Measurements from ENCODE around the gene GBX1. TPM values are rescaled to one million over a fixed set of nuclear protein-coding genes. Genes with fewer than 3 reads are reported as not detected.

GBX1 gene
- total RNA-seq, 4 donors from 2014 or later: not detected

DNA sequence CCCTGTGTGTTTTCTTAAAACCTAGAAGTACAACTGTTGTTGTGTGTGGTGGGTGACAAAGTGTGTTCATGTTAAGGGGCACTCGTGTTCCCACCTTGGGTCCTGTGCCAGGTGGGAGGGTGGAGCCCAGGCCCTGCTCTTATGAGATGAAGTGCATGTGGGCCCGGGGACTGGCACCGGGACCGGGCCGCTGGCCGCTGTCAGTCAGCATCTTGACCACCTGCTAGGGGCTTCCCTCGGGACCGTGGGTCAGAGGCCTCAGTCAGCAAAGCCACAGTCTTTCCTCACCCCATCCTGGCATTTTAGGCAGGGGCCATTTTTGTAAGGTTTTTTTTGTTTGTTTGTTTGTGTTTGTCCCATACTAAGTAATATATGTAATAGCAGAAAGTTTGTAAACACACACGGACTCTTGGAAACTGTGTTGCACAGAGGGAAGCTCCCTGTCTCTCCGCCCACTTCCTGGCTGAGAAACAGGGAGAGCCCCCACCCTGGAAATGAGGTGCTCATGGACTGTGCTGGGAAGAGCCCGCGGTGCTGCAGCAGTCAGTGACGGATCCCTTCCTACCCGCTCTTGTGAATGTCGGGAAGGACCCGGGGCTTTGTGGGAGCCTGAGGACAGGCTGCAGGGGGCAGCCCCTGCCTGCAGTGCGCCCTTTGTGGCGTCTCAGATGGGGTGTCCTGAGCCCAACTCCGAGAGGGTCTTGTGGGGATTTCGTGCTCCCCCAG is 67.8 kb downstream of the GBX1 start:
- WGBS: 68% methylated on average over 11 of the region's 20 CpGs
- H3K4me3 ChIP-seq: no peak overlapping the region
- H3K27ac ChIP-seq (replicated peaks in 1 of 4): no peak overlapping the region
- H3K4me1 ChIP-seq: peaks cover 26 to 61% (median 40%) of the 10 kb centered on the region in 4 donors
- peaks cover 0 to 11% (median 7%) of the 10 kb centered on the region in 4 donors for H3K36me3 ChIP-seq
- no peaks in the 10 kb centered on the region for H3K9me3 ChIP-seq
- TF ChIP-seq EP300 (IDR thresholded peaks at IDR 0.05) (no peak), POLR2AphosphoS5 (IDR thresholded peaks at IDR 0.05) (no peak), POLR2A (IDR thresholded peaks at IDR 0.05; ENCODE audit: low read depth) (no peak)
- TF ChIP-seq, protein P1, sequence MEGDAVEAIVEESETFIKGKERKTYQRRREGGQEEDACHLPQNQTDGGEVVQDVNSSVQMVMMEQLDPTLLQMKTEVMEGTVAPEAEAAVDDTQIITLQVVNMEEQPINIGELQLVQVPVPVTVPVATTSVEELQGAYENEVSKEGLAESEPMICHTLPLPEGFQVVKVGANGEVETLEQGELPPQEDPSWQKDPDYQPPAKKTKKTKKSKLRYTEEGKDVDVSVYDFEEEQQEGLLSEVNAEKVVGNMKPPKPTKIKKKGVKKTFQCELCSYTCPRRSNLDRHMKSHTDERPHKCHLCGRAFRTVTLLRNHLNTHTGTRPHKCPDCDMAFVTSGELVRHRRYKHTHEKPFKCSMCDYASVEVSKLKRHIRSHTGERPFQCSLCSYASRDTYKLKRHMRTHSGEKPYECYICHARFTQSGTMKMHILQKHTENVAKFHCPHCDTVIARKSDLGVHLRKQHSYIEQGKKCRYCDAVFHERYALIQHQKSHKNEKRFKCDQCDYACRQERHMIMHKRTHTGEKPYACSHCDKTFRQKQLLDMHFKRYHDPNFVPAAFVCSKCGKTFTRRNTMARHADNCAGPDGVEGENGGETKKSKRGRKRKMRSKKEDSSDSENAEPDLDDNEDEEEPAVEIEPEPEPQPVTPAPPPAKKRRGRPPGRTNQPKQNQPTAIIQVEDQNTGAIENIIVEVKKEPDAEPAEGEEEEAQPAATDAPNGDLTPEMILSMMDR (IDR thresholded peaks at IDR 0.05): no peak
- DNase-seq (ENCODE audit: extremely low spot score): no peak
- intact Hi-C loops (cut with DNase I): no loop called here
- H3K27me3 ChIP-seq: no peaks in the 10 kb centered on the region

Other genes starting within 250 kb of the GBX1 start
- 10 to 100 TPM; 29.8 to 71.7 (median 42.5) TPM for gene KCNH2, start 189.4 kb downstream of the GBX1 start, total RNA-seq
- gene NOS3, start 176.7 kb downstream of the GBX1 start, total RNA-seq: 10 to 100 TPM in 3 of 4 donors, 1 to 10 TPM in 1; 3.7 to 20.2 (median 16.2) TPM
- under 1 TPM in 1 of 4 donors, not detected in 3; 0.42 TPM for gene ATG9B, start 143.2 kb downstream of the GBX1 start, total RNA-seq
- gene ABCB8, start 139.2 kb downstream of the GBX1 start, total RNA-seq: 10 to 100 TPM; 13.1 to 25.3 (median 19.9) TPM
- 1 to 10 TPM; 1.3 to 2.9 (median 2.1) TPM for gene ASIC3, start 119.2 kb downstream of the GBX1 start, total RNA-seq
- 10 to 100 TPM in 2 of 4 donors, 1 to 10 TPM in 2; 5.3 to 10.4 (median 9.7) TPM for gene CDK5, start 109.8 kb downstream of the GBX1 start, total RNA-seq
- 100 to 1,000 TPM in 3 of 4 donors, 10 to 100 TPM in 1; 96.8 to 165 (median 122) TPM for gene SLC4A2, start 108.1 kb downstream of the GBX1 start, total RNA-seq
- gene FASTK, start 86.9 kb downstream of the GBX1 start, total RNA-seq: 10 to 100 TPM; 45.7 to 74.9 (median 60.4) TPM
- 10 to 100 TPM; 39.0 to 66.6 (median 51.4) TPM for gene TMUB1, start 84.2 kb downstream of the GBX1 start, total RNA-seq
- gene AGAP3, start 81.2 kb downstream of the GBX1 start, total RNA-seq: 10 to 100 TPM; 33.8 to 71.2 (median 60.0) TPM
- not detected for gene ASB10, start 19.6 kb upstream of the GBX1 start, total RNA-seq
- not detected for gene H2BK1, start 42.8 kb upstream of the GBX1 start, total RNA-seq
- gene ABCF2, start 59.5 kb upstream of the GBX1 start, total RNA-seq: 10 to 100 TPM; 33.8 to 53.2 (median 39.0) TPM
- 10 to 100 TPM; 23.7 to 39.4 (median 26.8) TPM for gene CHPF2, start 64.8 kb upstream of the GBX1 start, total RNA-seq
- 10 to 100 TPM; 25.3 to 43.4 (median 40.6) TPM for gene SMARCD3, start 81.0 kb upstream of the GBX1 start, total RNA-seq
- 10 to 100 TPM; 45.9 to 59.1 (median 53.0) TPM for gene NUB1, start 174.1 kb upstream of the GBX1 start, total RNA-seq
- 10 to 100 TPM in 2 of 4 donors, 1 to 10 TPM in 2; 5.4 to 11.8 (median 9.6) TPM for gene WDR86, start 242.3 kb upstream of the GBX1 start, total RNA-seq

Measured in esophagus muscularis mucosa (tissue), 4 donors.